HG02798 (cell line): ENCODE measurements around the gene ACTN1.
"Not testable (repeated sequence)": the region's sequence is repeated elsewhere in the genome, so short reads cannot be mapped to it uniquely, and the experiment has no call there.

Experiments
- ATAC-seq: cut with Tn5 transposase; IDR thresholded peaks from one replicate; pipeline ENCODE4 v1.9.1; 2021; ENCODE audit warnings: mild to moderate bottlenecking; ENCODE audit not compliant: unreplicated experiment, poor library complexity

ACTN1 gene

GRCh38 chr14:68987653-68988036 is 8.5 kb upstream of the ACTN1 start:
- ATAC-seq, result no peak

GRCh38 chr14:68986926-68987652 is 8.0 kb upstream of the ACTN1 start:
- ATAC-seq, result no peak

- no peak for ATAC-seq
These were observed 7.1 kb upstream of the ACTN1 start for GRCh38 chr14:68986225-68986624.

GRCh38 chr14:68984686-68985085 is 5.6 kb upstream of the ACTN1 start:
- no peak for ATAC-seq

- ATAC-seq, result no peak
These were observed 4.1 kb upstream of the ACTN1 start for GRCh38 chr14:68983191-68983590.

GRCh38 chr14:68982581-68982980 is 3.5 kb upstream of the ACTN1 start:
- no peak for ATAC-seq

GRCh38 chr14:68981539-68981976 is 2.5 kb upstream of the ACTN1 start:
- no peak for ATAC-seq

- no peak for ATAC-seq
These were observed 2.0 kb upstream of the ACTN1 start for GRCh38 chr14:68981139-68981538.

- no peak for ATAC-seq
These were observed 785 bp upstream of the ACTN1 start for GRCh38 chr14:68979722-68980451.

GRCh38 chr14:68978172-68978911 is 760 bp downstream of the ACTN1 start:
- ATAC-seq, result no peak

GRCh38 chr14:68977718-68978171 is 1.4 kb downstream of the ACTN1 start:
- ATAC-seq, result no peak

GRCh38 chr14:68977180-68977717 is 1.9 kb downstream of the ACTN1 start:
- ATAC-seq, result no peak

GRCh38 chr14:68976160-68977067 is 2.7 kb downstream of the ACTN1 start:
- no peak for ATAC-seq

GRCh38 chr14:68975667-68976066 is 3.4 kb downstream of the ACTN1 start:
- ATAC-seq, result no peak

- no peak for ATAC-seq
These were observed 4.2 kb downstream of the ACTN1 start for GRCh38 chr14:68974759-68975347.

GRCh38 chr14:68973639-68974038 is 5.5 kb downstream of the ACTN1 start:
- no peak for ATAC-seq

GRCh38 chr14:68973219-68973565 is 5.9 kb downstream of the ACTN1 start:
- not testable (repeated sequence) for ATAC-seq

GRCh38 chr14:68972507-68973218 is 6.4 kb downstream of the ACTN1 start:
- ATAC-seq, result no peak
